ENCODE measurements around the gene FBXL13.

DNA sequence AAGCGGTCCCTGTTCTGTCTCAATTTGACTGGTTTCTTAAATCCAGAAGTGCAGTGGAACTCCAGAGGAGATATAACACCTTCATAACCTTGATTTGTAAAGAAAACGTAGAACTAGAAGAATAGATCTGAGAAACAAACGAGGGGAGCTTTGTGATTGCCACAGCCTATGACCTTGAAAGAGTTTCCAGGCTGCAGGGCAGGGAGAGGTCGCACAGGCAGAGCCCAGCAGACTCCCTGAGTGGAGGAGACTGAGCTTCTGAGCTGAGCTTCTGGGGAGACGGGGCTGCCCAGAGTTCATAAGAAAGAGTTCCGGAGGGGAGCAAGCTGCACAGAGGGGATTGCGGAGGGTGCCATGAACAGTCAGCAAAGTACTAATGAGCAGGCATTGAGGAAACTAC lies 268.0 kb downstream of the FBXL13 start:
- TF ChIP-seq REST (IDR thresholded peaks at IDR 0.05; ENCODE audit: low read depth, low read length) (no peak), BHLHE40 (IDR thresholded peaks at IDR 0.05; ENCODE audit: borderline replicate concordance in 1 of 2, low read depth in 2 of 2, low read length in 1 of 2) (no peak), CTCF (IDR thresholded peaks at IDR 0.05 in 2 of 3, conservative IDR thresholded peaks at IDR 0.05 in 1 of 3; ENCODE audit: control insufficient read depth in 2 of 3, extremely low read depth in 1 of 3, insufficient read depth in 1 of 3, low read depth in 3 of 3, low read length in 3 of 3) (no peak), SRF (IDR thresholded peaks at IDR 0.05; ENCODE audit: low read depth in 2 of 2, low read length in 2 of 2) (no peak), TAF1 (IDR thresholded peaks at IDR 0.05; ENCODE audit: borderline replicate concordance, low read depth, low read length) (no peak), POLR2A (IDR thresholded peaks at IDR 0.05; ENCODE audit: low read depth, low read length) (no peak), RAD51 (IDR thresholded peaks at IDR 0.05) (no peak), SMC3 (IDR thresholded peaks at IDR 0.05; ENCODE audit: borderline replicate concordance, low read length) (no peak), SP1 (IDR thresholded peaks at IDR 0.05; ENCODE audit: low read depth, low read length) (no peak), RCOR1 (conservative IDR thresholded peaks at IDR 0.05; ENCODE audit: low read depth, low read length) (no peak), TCF7 (IDR thresholded peaks at IDR 0.05; ENCODE audit: borderline replicate concordance) (no peak), EZH2 (IDR thresholded peaks at IDR 0.05; ENCODE audit: borderline replicate concordance, control insufficient read depth, low read depth, low read length) (no peak)
- TF ChIP-seq, protein P1, sequence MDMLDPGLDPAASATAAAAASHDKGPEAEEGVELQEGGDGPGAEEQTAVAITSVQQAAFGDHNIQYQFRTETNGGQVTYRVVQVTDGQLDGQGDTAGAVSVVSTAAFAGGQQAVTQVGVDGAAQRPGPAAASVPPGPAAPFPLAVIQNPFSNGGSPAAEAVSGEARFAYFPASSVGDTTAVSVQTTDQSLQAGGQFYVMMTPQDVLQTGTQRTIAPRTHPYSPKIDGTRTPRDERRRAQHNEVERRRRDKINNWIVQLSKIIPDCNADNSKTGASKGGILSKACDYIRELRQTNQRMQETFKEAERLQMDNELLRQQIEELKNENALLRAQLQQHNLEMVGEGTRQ (IDR thresholded peaks at IDR 0.05; ENCODE audit: borderline replicate concordance, low read depth, low read length) = no peak
- TF ChIP-seq, protein P2, sequence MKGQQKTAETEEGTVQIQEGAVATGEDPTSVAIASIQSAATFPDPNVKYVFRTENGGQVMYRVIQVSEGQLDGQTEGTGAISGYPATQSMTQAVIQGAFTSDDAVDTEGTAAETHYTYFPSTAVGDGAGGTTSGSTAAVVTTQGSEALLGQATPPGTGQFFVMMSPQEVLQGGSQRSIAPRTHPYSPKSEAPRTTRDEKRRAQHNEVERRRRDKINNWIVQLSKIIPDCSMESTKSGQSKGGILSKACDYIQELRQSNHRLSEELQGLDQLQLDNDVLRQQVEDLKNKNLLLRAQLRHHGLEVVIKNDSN (IDR thresholded peaks at IDR 0.05; ENCODE audit: borderline replicate concordance, extremely low read length, insufficient read depth, low read depth, low read length) = no peak

Data from GM12878 (cell line).